ENCODE data around the gene RDH16.
"Not testable (repeated sequence)": the region's sequence is repeated elsewhere in the genome, so short reads cannot be mapped to it uniquely, and the experiment has no call there.

- not testable (repeated sequence) for TF ChIP-seq POLR2A (IDR thresholded peaks at IDR 0.05; ENCODE audit: low read depth, low read length); TAF1 (IDR thresholded peaks at IDR 0.05; ENCODE audit: borderline replicate concordance, low read depth, low read length); POLR2AphosphoS5 (IDR thresholded peaks at IDR 0.05; ENCODE audit: low read depth, low read length)
These were observed 48.0 kb downstream of the RDH16 start for GRCh38 chr12:56909403-56909802.
